WI38 (cell line): ENCODE results near the gene C19orf53.

Experiments
- H3K4me3 ChIP-seq: 2 replicates; pipeline ENCODE4 v1.5.1; 2011; ENCODE audit warnings: low read depth, mild to moderate bottlenecking, control low read depth, low read length
- CTCF ChIP-seq: IDR thresholded peaks from 2 replicates; pipeline ENCODE4 v1.5.1; 2012; ENCODE audit warnings: low read depth, mild to moderate bottlenecking, control low read depth, low read length

The C19orf53 gene

GRCh38 chr19:13763265-13763664 is 11.0 kb upstream of the C19orf53 start:
- TF ChIP-seq CTCF = no peak
- no peak overlapping the region for H3K4me3 ChIP-seq

GRCh38 chr19:13764101-13764807 is 10.0 kb upstream of the C19orf53 start, which contains the start of gene MRI1:
MRI1 (plus strand) TSS chr19:13764522; CDS start chr19:13764589, 67 bp downstream.
- H3K4me3 ChIP-seq = peak within 1 kb of the TSS; percentile 63
- TF ChIP-seq CTCF = no peak

DNA sequence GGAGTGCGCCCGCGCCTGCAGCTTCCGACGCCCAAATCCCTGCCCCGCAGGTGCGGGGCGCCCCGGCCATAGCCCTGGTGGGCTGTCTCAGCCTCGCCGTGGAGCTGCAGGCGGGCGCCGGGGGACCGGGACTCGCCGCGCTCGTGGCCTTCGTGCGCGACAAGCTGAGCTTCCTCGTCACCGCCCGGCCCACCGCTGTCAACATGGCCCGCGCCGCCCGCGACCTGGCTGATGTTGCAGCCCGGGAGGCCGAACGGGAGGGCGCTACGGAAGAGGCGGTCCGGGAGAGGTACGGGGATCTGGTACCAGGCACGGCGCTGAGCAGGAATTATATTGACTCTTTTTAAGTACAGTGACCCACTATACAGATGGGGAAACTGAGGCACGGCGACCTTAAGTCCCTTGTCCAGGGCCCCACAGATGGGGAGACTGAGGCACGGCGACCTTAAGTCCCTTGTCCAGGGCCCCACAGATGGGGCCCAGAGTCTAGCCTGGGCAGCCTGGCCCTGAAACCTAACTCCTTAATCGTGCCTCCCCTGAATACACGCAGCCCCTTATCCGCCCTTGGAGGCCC is 9.3 kb upstream of the C19orf53 start:
- peak overlapping the region; percentile 63 for H3K4me3 ChIP-seq
- TF ChIP-seq CTCF = no peak

GRCh38 chr19:13765395-13766094 is 8.7 kb upstream of the C19orf53 start:
- peak overlapping the region; percentile 63 for H3K4me3 ChIP-seq
- TF ChIP-seq CTCF = no peak

GRCh38 chr19:13766095-13766481 is 8.2 kb upstream of the C19orf53 start:
- no peak overlapping the region for H3K4me3 ChIP-seq
- TF ChIP-seq CTCF = no peak

DNA sequence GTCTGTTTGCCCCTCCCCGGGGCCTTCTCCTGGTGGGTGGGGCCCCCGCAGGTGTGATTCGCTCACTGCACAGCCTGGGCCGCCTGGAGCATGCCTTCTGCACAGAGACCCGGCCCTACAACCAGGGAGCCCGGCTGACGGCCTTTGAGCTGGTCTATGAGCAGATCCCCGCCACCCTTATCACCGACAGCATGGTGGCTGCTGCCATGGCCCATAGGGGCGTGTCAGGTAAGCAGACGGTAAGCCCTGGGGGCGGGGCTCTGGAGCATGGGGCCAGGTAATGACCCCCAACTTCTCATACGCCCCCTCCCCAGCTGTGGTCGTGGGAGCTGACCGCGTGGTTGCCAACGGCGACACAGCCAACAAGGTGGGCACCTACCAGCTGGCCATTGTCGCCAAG is 5.7 kb upstream of the C19orf53 start:
- H3K4me3 ChIP-seq = no peak overlapping the region
- TF ChIP-seq CTCF = no peak

GRCh38 chr19:13770013-13770635 is 4.1 kb upstream of the C19orf53 start:
- no peak overlapping the region for H3K4me3 ChIP-seq
- TF ChIP-seq CTCF = no peak
